ENCODE data around the gene HMGB3.

- TF ChIP-seq, protein P1, sequence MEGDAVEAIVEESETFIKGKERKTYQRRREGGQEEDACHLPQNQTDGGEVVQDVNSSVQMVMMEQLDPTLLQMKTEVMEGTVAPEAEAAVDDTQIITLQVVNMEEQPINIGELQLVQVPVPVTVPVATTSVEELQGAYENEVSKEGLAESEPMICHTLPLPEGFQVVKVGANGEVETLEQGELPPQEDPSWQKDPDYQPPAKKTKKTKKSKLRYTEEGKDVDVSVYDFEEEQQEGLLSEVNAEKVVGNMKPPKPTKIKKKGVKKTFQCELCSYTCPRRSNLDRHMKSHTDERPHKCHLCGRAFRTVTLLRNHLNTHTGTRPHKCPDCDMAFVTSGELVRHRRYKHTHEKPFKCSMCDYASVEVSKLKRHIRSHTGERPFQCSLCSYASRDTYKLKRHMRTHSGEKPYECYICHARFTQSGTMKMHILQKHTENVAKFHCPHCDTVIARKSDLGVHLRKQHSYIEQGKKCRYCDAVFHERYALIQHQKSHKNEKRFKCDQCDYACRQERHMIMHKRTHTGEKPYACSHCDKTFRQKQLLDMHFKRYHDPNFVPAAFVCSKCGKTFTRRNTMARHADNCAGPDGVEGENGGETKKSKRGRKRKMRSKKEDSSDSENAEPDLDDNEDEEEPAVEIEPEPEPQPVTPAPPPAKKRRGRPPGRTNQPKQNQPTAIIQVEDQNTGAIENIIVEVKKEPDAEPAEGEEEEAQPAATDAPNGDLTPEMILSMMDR (IDR thresholded peaks at IDR 0.05): no peak
- TF ChIP-seq POLR2A (IDR thresholded peaks at IDR 0.05): no peak
Observed at GRCh38 chrX:151013164-151013743, 30.1 kb downstream of the HMGB3 start.

Measured in lower leg skin (tissue), 3 donors.